DMS79 treated with DMSO at 0.1 percent for 48 hours (cell line): ENCODE measurements around the gene ZEB1.

Source experiments
- DNase-seq: peaks from one replicate; lab custom pipeline; 2025; lab: John Stamatoyannopoulos, UW

The ZEB1 gene

DNA sequence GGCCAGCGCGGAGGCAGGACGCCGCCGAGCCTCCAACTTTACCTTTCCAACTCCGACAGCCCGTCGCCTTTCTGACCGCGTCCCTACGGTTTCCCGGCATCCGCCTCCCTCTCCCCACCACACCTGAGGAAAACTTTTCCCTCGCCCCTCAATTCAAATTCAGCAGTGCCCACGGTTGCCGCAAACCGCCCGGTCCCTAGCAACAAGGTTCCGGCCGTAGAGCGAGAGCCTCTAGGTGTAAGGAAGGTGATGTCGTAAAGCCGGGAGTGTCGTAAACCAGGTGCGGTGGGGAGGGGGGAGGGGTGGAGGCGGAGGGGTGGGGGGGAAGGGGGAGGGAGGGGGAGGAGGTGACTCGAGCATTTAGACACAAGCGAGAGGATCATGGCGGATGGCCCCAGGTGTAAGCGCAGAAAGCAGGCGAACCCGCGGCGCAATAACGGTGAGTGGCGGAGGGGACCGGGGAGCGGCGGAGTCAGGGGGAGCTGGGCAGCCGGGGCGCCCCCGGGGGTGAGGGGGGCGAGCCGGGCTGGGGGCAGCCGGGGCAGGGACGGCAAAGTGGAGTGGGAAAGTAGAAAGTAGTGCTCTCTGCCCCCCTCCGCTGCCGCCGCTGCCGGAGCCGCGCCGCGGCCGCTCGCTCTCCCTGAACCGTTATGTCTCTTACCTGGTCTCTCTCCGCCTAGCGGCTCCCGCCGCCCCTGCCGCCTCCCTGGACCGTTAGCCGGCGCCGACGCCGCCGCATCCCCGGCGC lies at the start of gene ZEB1:
ZEB1 (plus strand) TSS at position 363 of the 748 bp plus-strand sequence; CDS start at position 382, 19 bp downstream.
- DNase-seq, result peak; percentile 88

DNA sequence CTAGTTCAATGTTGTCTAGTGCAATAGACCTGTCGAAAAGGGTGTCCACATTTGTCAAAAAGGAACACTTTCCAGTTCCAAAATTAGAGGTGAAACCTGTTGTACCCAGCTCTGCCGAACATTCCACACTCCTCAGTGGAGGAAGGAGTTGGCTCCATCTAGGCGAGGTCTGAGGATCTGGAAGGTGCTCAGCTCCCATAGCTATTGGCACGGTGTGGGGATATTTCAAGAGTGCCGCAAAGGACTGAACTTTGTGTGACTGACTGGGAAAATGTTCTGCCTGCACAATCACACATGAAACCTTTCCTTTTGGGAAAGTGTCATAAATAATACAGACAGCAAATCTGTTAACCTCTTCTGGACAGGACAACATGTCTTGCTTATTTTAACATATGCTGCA lies 48.1 kb upstream of the ZEB1 start:
- DNase-seq, result no peak

DNA sequence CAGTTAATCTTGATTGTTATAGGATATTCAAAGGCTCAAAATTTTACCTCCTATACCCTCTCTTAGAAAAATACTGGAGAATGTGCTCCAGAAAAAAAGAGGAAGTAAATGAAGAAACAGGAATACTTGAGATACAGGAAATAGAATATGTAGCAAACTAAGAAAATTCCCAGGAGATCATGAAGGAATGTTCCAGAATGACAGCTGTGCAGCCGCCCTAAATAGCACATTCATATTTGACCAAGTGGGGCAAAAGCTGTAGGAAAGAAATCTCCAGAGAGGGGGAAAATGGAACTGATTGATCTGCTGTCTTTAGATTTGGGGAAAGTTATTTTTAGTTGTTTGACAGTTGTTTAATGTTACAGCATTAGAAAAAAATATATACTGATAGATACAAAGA lies 46.2 kb upstream of the ZEB1 start:
- DNase-seq, result no peak

DNA sequence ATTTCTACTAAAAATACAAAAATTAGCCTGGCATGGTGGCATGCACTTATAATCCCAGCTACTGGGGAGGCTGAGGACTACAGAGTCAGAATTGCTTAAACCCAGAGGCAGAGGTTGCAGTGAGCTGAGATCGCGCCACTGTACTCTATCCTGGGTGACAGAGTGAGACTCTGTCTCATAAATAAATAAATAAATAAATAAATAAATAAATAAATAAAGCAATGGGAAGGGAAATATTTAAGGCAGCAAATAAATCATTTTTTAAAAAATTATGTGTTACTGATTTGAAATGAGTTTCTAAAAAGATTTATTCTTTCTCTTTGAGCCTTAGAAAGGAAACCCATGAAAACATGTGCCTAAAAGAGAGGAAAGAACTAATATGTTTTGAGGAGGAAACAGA lies 45.2 kb upstream of the ZEB1 start:
- no peak for DNase-seq

DNA sequence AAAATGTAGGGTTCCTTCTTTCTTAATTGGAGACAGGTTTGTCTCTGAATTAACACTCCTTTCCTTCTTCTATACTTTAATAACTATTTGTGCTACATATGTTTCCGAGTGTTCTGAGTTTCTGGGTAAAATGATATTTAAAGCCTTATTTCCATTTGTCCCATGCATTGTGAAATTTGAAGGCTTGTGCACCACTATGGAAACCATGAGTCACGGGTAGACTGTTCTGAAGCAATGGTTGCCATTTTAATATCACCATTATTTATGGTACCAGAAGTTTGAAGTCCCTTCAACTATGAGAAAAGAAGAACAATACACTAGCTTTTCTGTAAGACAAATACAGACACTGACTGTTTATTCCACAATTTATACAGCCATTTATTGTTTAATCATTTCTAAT lies 44.7 kb upstream of the ZEB1 start:
- DNase-seq, result no peak

DNA sequence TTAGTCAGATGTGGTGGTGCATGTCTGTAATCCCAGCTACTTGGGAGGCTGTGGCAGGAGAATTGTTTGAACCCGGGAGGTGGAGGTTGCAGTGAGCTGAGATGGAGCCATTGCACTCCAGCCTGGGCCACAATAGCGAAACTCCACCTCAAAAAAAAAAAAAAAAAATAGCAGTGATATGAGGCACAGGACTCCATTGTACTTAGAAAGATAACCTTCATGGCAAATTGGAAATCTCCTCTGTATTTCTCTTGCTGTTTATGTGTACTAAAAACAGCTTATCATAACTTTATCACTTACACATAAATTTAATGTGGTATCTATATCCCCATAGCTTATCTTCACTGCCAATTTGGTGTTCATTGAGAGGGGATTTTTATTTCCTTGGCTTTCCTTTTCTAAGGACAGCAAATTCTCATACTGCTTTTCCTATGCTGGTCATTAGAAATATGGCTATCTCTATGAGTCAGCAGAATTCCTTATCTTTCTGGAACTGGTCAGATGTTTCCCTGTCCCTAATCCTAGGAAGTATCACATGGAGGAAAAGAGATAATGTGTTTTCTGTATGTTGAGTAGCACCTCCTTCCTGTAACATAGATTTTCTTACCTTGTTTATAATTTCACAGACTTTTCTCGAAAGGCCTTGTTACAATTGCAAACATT lies 40.6 kb upstream of the ZEB1 start:
- DNase-seq, result no peak

DNA sequence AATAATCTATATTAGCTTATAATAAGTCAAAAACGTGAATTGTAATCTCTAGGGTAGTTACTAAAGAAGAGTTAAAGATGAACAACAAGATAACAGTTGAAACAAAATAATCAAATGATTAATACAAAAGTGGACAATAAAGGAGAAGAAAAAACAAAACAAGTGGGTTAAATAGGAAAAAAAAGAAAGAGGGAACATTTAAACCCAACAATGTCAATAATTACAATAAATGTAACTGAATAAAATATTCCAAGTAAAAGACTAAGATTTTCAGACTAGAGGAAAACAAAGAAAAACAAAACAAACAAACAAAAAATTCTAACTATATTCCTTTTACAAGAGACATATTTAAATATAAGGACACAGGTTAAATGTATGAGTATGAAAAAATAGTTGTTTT lies 38.0 kb upstream of the ZEB1 start:
- DNase-seq, result no peak

DNA sequence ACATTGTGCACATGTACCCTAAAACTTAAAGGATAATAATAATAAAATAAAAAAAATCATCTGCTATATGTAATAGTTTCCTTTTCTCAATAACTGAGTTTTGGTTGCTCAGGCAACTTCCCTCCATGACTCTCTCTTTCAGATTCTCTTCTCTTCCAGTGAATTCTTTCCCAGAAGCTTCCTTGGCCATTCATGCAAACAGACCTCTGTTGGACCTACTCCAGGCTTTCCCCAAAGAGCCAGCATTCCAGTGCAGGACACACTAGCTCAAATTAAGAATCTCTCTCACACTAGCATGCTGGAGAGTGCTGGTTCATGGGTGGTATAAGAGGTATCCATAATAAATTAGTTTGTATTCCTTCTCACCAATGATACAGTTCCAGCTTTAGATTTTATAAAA lies 31.0 kb upstream of the ZEB1 start:
- DNase-seq, result no peak

DNA sequence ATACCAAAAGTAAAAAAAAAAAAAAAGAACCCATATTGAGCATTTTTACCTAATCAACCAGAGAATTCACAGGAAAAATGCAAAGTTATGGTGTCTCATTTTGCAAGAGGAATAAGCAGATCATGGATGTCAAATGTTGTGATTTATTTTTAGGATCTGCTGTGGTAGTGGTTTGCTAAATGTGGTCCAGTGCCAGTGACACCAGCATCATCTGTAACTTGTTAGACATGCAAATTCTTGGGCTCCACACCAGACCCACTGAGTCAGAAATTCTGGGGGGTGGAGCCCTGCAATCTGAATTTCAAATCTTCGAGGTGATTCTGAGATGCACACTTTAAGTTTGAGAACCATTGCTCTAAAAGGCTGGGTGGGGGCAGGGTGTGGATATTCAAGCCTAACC lies 30.1 kb upstream of the ZEB1 start:
- no peak for DNase-seq

DNA sequence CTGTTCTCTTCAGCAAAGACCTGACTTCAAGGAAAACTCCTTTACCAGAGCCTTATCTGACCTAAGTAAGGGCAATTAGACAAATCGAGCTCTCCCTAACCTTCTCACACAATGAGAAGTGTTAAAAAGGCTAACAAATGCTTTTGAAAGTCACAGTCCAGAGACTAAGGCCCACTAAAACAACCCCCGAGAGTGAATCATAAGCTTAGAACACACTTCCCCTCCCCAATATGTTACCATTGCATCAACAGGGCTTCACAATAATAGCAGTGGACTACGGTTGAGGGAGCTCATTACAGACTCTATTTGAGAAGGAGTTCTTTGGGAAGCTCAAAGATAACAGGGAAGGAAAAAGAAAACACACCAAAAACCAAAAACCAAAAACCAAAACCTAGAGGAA lies 28.6 kb upstream of the ZEB1 start:
- DNase-seq, result no peak

DNA sequence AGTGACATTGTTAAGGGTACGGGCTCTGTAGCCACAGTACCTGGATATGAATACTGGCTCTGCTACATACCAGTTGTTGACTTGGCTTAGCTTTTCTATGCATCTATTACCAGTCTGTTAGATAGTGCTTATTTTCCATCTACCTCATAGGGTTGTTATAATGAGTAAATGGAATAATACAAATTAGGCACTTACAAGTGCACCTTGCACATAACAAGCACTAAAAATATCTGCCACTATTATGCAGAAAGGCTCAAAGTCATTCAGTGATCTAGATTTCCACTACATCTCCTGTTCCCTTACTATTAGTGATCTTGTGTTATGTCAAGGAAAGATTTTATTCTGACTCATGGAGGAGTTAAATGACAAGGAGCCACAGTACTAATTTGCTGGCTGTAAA lies 27.9 kb upstream of the ZEB1 start:
- DNase-seq, result no peak

DNA sequence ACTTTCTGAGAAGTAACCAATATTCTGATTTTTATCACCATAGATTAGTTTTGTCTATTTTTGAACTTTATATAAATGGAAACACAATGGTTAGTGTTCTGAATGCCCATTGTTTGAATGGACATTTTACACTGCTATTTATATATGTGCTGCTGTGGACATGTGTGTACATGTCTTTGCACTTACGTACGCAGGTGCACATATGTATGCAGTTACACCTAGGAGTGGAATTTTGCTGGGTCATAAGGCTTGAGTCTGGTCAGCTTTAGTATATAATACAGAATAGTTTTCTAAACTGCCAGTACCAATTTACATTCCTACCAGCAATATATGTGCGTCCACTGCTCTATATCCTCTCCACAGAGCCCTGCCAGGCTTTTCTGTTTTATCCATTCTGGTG lies 24.5 kb upstream of the ZEB1 start:
- no peak for DNase-seq

DNA sequence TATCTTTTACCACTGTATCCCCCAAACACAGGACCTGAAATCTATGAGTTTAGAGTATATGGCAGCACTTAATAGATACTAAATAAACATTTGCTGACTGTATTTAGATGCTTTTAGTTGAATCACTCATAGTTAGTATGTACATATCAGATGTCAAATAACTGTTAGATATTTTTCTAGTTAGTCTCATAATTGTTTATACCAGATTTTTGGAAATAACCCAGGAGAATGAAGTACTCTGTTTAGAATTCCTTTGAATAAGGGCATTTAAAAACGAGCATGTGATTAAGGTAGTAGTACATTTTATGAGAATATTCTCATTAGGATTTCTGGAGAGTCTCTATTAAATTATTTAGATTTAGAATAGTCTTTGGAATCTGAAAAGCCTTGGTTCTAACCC lies 22.3 kb upstream of the ZEB1 start:
- DNase-seq, result no peak

DNA sequence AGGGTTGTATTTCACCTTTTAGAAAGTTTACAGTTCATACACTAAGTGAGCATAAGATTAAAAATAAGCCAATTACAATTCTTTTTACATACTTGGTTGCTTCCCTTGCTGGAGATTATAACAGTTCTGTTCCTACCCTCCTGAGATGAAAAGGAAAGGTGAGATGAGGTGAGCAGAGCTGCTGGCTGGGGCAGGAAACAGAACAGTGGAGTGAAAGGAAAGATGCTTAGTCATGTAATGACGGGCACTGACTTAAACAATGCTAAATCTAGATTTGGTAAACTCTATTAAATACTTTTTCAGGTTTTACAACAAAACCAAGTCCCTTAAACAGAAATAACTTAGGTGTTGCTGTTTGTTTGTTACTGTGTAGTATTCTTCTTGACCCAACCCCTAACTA lies 19.9 kb upstream of the ZEB1 start:
- no peak for DNase-seq

DNA sequence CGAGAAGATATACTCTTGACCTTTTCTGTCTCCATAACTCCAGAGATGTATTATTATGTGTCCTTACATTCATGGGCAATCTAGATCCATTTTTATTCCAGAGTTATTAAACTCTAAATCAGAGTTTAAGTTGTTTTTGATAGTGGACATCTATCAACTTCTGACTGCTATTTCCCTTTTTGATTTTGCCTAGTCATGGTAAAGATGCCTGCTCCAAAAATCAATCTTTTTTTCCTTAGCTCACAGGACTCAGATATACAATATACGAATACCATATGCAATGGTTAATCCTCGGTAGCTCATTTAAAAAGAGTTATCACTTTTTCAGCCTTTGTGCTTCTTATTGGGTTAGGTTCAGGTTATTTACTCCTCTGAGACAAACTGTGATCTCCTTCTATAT lies 15.8 kb upstream of the ZEB1 start:
- DNase-seq, result no peak

DNA sequence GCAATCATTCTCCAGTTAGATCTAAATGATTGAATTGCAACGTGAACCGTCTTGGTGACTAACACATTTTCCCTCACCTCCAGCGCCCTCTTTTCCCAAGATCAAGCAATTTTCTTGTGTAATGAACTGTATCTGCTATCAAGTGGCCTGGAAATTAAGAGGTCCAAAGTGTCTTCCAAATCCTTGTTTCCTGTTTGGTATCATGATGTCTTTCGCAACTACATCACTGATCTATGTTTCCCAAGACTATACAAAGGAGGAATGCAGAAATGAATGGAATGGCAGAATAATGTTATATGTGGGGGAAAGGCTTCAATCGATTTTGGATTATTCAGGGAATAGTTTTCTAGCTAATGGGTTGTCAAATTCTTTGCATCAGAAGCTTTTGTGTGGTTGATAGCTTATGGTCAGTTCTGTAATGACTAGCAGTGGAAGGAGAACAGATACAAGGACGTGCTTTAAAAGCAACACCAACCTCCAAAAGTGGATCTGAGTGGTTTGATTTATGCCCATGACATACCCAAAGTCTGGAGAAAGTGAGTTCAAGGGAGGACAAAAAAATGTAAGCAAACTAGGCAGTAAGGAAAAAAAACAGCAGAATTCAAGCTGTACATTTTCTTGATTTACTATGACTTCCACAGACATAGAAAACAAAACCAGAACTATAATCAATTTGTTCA lies 14.6 kb upstream of the ZEB1 start:
- no peak for DNase-seq

DNA sequence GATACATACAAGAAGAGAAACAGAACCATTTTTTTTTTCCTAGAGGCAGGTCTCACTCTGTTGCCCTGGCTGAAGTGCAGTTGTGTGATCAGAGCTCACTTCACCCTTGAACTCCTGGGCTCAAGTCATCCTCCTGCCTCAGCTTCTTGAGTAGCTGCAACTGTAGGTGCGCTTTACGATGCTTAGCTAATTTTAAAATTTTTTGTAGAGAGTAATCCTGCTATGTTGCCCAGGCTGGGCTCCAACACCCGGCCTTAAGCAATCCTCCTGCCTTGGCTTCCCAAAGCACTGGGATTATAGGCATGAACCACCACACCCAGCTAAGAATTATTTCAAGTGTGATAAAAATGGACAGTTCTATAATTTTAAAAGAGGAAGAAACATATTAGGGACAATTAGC lies 5.6 kb upstream of the ZEB1 start:
- no peak for DNase-seq

DNA sequence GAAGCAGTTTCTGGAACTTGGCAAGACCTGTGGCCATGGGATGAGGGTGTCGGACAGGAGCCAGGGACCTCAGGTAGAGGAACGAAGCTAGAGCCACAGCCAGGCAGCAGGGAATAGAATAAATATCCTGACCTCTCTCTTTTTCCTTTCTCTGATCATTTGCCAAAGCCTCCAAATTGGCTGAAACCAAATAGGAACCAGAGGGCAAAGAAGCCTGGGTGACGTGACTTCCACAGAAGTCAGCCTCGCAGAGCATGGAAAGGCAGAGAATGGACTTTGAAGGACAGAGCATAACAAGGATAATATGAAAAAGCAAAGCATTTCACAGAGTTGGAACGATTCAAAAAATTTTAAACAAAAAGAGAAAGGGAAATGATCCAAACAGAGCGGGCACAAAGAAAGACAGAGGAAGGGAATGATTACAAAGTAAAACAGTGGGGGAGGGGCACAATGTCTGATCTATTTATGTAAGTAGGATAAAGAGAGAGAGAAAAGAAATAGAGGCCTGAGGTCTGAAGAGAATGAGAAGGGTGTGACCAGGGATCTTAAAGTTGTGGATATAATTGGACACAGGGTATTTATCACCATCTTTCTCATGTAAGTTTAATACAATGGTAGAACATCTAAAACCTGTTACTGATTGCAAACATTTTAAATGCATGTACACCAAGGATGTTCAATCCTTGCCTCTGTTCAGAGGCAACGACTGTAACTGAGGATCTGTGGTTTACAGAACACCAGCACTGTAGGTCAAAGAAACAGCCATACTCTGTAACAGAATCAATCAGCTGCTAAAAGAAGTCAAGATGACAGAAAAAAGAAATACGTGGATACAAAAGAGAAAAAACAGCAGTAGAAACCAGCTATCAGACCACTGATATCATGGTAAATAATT lies 4.5 kb upstream of the ZEB1 start:
- DNase-seq, result no peak

DNA sequence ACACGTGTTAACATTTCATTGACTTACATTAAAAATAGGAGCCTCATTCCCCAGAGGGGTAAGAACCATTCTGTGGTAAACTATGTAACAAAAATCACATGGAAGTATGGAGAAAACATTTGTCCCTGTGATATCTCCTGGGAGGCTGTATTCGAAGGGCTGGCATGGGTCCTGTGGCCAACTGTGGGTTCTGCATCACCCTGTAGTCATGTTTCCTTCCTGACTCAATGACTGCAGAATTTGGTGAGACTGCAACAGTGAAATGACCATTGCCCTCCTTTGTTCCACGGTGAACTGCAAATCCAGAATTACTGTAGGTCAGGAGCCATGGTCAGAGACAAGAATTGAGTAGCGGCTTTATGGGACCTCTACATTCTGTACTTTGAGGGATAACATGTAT lies 3.6 kb upstream of the ZEB1 start:
- DNase-seq, result no peak

DNA sequence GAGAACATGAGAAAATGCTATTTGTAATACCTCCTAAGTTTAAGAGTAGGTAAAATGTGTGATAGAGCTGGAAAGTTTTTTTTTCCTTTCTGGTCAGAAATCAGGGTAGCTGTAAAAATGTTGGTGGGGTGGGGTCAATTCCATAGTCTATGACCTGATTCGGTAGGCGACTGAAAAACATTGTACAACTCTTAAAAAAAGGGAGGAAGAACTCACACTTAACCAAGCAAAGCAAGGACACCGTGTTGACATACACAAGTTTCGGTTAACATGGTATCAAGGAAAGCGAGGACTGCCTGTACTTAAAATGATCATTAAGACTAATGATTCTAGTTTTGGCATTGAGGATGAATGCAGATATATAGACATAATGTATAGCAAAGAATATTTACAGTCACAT lies 1.8 kb upstream of the ZEB1 start:
- no peak for DNase-seq

DNA sequence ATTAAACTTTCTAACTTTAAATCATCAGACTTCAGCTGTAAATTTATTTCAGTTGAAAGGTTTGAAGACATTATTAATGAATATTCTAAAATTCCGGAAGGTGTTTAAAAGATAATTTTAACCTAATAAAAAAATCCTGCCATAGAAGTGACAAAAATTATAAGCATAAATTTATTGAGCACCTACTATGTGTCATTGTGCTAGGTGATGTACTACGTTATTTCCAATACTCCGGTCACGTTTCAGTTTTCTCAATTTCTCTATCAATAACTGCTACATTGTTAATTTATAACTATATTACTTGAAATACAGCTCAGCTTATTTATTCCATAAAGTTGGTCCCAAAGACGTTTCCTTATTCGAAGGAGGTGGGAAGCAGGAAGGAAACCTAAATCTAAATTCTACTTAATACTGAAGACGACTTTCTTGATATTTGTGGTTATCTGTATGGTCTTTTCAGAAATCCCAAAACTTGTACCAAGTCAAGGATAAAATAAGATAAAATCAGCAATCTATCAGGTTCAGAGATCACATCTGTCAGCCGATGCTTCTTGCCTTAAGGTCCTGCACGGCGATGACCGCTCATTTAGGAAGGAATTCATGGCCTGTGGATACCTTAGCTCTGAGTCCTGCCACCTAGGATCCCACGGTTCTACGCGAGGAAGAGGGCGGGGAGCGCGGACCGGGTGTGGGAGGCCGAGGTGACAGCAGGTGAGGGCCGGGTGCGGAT lies 1.2 kb upstream of the ZEB1 start:
- DNase-seq, result no peak

DNA sequence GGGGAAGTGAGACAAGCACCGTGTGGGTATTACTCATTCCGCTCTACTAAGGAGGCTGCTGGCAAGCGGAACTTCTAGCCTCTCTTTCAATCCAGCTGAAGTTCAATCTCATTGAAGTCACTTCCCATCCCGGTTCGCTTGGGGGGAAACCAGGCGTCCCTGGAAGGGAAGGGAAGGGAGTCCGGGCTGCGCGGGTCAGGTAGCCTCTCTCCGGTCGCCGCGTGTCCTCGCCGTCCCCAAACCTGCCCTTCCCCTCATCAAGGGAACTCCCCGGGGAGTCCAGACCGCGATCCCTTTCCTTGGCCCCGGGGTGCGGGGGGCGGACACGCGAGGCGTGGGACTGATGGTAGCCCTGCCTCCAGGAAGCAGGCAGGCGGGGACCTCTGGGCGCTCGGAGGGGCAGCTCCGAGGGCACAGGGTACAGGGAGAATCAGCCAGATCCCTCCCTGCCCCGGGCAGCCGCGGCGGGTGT lies 598 bp upstream of the ZEB1 start:
- DNase-seq, result peak; percentile 15
